PC-3 (cell line): ENCODE measurements around the gene RAB31. TPM values are rescaled to one million over a fixed set of nuclear protein-coding genes. Genes with fewer than 3 reads are reported as not detected.

Experiments used
- ATAC-seq: fragments of 200-7000 bp; cut with Tn5 transposase; 2 replicates; pipeline ENCODE4 v1.9.1; 2020; ENCODE audit warnings: mild to moderate bottlenecking, moderate library complexity
- BruUV-seq: library from RNA; stranded (reverse); fragments of 400-500 nt; replicated peaks from 2 replicates; lab custom pipeline; 2021; lab: Mats Ljungman, UMichigan
- CTCF ChIA-PET: fragments of 300-600 bp; sonication (Branson Sonifier 250); formaldehyde crosslinking; loops from one replicate; lab custom pipeline; 2022; ENCODE audit warnings: antibody characterized with exemption; lab: Charles Lee
- POLR2A ChIA-PET: fragments of 300-600 bp; sonication (Branson Sonifier 250); formaldehyde crosslinking; loops from one replicate; lab custom pipeline; 2022; ENCODE audit warnings: antibody characterized with exemption; ENCODE audit not compliant: unreplicated experiment; lab: Charles Lee
- DNase-seq: peaks from one replicate; pipeline ENCODE4 v3.0.0-alpha.2; 2015
- H2AFZ ChIP-seq: fragments of 300-600 bp; sonication (generic); 2 replicates; pipeline ENCODE4 v1.6.0; 2016; ENCODE audit warnings: antibody characterized with exemption, low read length
- H3F3A ChIP-seq: fragments of 300-600 bp; sonication (generic); one replicate; pipeline ENCODE4 v1.6.0; 2017; ENCODE audit warnings: antibody characterized with exemption, low read length, control low read depth, mild to moderate bottlenecking; ENCODE audit not compliant: unreplicated experiment
- H3K27ac ChIP-seq: fragments of 300-600 bp; sonication (generic); 2 replicates; pipeline ENCODE4 v1.5.1; 2016; ENCODE audit warnings: mild to moderate bottlenecking, low read length
- H3K27me3 ChIP-seq: fragments of 300-600 bp; sonication (generic); 2 replicates; pipeline ENCODE4 v1.6.1; 2016; ENCODE audit warnings: low read length, mixed read lengths
- H3K36me3 ChIP-seq: fragments of 300-600 bp; sonication (generic); 2 replicates; pipeline ENCODE4 v1.6.1; 2016; ENCODE audit warnings: low read depth, mixed run types, low read length, mixed read lengths
- H3K4me1 ChIP-seq: fragments of 300-600 bp; sonication (generic); 2 replicates; pipeline ENCODE4 v1.5.1; 2016; ENCODE audit warnings: low read length; ENCODE audit not compliant: insufficient read depth
- H3K4me2 ChIP-seq: fragments of 300-600 bp; sonication (generic); 2 replicates; pipeline ENCODE4 v1.6.0; 2016; ENCODE audit warnings: low read length
- H3K4me3 ChIP-seq: fragments of 300-600 bp; sonication (generic); 2 replicates; pipeline ENCODE4 v1.5.1; 2016; ENCODE audit warnings: mild to moderate bottlenecking, low read length, mixed read lengths
- H3K79me2 ChIP-seq: fragments of 300-600 bp; sonication (generic); 2 replicates; pipeline ENCODE4 v1.6.1; 2017; ENCODE audit warnings: low read length, mixed read lengths
- H3K9ac ChIP-seq: fragments of 300-600 bp; sonication (generic); 2 replicates; pipeline ENCODE4 v1.6.0; 2016; ENCODE audit warnings: mild to moderate bottlenecking, low read length
- H3K9me2 ChIP-seq: fragments of 300-600 bp; sonication (generic); replicated peaks from 2 replicates; pipeline ENCODE4 v1.6.1; 2016; ENCODE audit warnings: mixed run types, low read length, mixed read lengths
- H3K9me3 ChIP-seq: fragments of 300-600 bp; sonication (generic); 2 replicates; pipeline ENCODE4 v1.6.1; 2016; ENCODE audit warnings: low read length, mixed read lengths
- H4K20me1 ChIP-seq: fragments of 300-600 bp; sonication (generic); 2 replicates; pipeline ENCODE4 v1.6.1; 2016; ENCODE audit warnings: low read length, mixed read lengths
- CTCF ChIP-seq: fragments of 300-600 bp; sonication (generic); conservative IDR thresholded peaks from 2 replicates; pipeline ENCODE4 v1.5.1; 2017; ENCODE audit warnings: antibody characterized with exemption, low read depth, mild to moderate bottlenecking, low read length
- EZH2 ChIP-seq: fragments of 300-600 bp; sonication (generic); IDR thresholded peaks from one replicate; pipeline ENCODE4 v1.6.1; 2017; ENCODE audit warnings: antibody characterized with exemption, mild to moderate bottlenecking, low read length; ENCODE audit not compliant: unreplicated experiment
- EZH2phosphoT487 ChIP-seq: fragments of 300-600 bp; sonication (generic); IDR thresholded peaks from 2 replicates; pipeline ENCODE4 v1.6.1; 2018; ENCODE audit warnings: mild to moderate bottlenecking, antibody characterized with exemption, low read length, borderline replicate concordance
- intact Hi-C: fragments of 100-400 bp; cut with micrococcal nuclease; formaldehyde crosslinking; loops from 2 replicates; pipeline ENCODE4 v1.9.0; 2023
- total RNA-seq: library from RNA; depleted of rRNA; stranded (reverse); fragments of >200 nt; gene quantifications from 2 replicates; pipeline ENCODE4 v1.2.3, GENCODE V29; 2014

RAB31 gene
- total RNA-seq, 1 experiment from 2014 or later = 3.8 TPM

- H3K36me3 ChIP-seq = no peaks in the 10 kb centered on the region
- H3K4me1 ChIP-seq = peaks cover 11% of the 10 kb centered on the region
- CTCF ChIA-PET = no interaction called here
- H2AFZ ChIP-seq = peak overlapping the region; percentile 80
- no peak for TF ChIP-seq CTCF
- no peak for TF ChIP-seq EZH2phosphoT487
- TF ChIP-seq EZH2 = no peak
- POLR2A ChIA-PET = no interaction called here
- H3K4me3 ChIP-seq = peak overlapping the region; percentile 48
- H3F3A ChIP-seq = no peaks in the 10 kb centered on the region
- peak; percentile 81 for ATAC-seq
- H3K9ac ChIP-seq = 0 out of 2 replicates have a peak overlapping the region, but pooled peaks have one; percentile 1
- H3K9me3 ChIP-seq = no peaks in the 10 kb centered on the region
- no TSS peak for BruUV-seq
- no peaks in the 10 kb centered on the region for H3K27me3 ChIP-seq
- H3K9me2 ChIP-seq = no peaks in the 10 kb centered on the region
- intact Hi-C loops = loop anchor here (2.0 kb wide), 1 partner anchor 142 kb away; no protein-coding TSS in a partner anchor
- no peak overlapping the region for H3K27ac ChIP-seq
- DNase-seq = peak; percentile 72
- peak overlapping the region; percentile 67 for H3K4me2 ChIP-seq
- H4K20me1 ChIP-seq = no peaks in the 10 kb centered on the region
- no peaks in the 10 kb centered on the region for H3K79me2 ChIP-seq
Measured at GRCh38 chr18:9808295-9809241, 100.5 kb downstream of the RAB31 start.

- DNase-seq (no peak), ATAC-seq (no peak)
- intact Hi-C loops = loop anchor here (2.0 to 5.0 kb wide), 2 partner anchors 103 to 141 kb away; partner anchors contain the start of gene VAPA
- Histone ChIP-seq H3K79me2 (no peaks in the 10 kb centered on the region), H3K4me3 (no peak overlapping the region), H3K4me1 (peaks cover 21% of the 10 kb centered on the region), H3K27me3 (no peaks in the 10 kb centered on the region), H3K27ac (no peak overlapping the region), H3K9me2 (no peaks in the 10 kb centered on the region), H2AFZ (no peak overlapping the region), H4K20me1 (no peaks in the 10 kb centered on the region), H3F3A (no peaks in the 10 kb centered on the region), H3K36me3 (no peaks in the 10 kb centered on the region), H3K4me2 (no peak overlapping the region), H3K9ac (no peak overlapping the region), H3K9me3 (no peaks in the 10 kb centered on the region)
- BruUV-seq = no TSS peak
- TF ChIP-seq EZH2 = no peak
- TF ChIP-seq CTCF = no peak
- no peak for TF ChIP-seq EZH2phosphoT487
- CTCF ChIA-PET = no interaction called here
- POLR2A ChIA-PET = no interaction called here
Measured at GRCh38 chr18:9809697-9810096, 101.6 kb downstream of the RAB31 start.

GRCh38 chr18:9810299-9810698, 102.2 kb downstream of the RAB31 start:
- TF ChIP-seq EZH2 = no peak
- no peak for TF ChIP-seq EZH2phosphoT487
- no peak for TF ChIP-seq CTCF
- Histone ChIP-seq H3K36me3 (no peaks in the 10 kb centered on the region), H3K79me2 (no peaks in the 10 kb centered on the region), H3F3A (no peaks in the 10 kb centered on the region), H3K4me2 (no peak overlapping the region), H4K20me1 (no peaks in the 10 kb centered on the region), H3K4me1 (peaks cover 25% of the 10 kb centered on the region), H3K9ac (no peak overlapping the region), H3K4me3 (no peak overlapping the region), H3K9me2 (no peaks in the 10 kb centered on the region), H3K27ac (no peak overlapping the region), H2AFZ (no peak overlapping the region), H3K9me3 (no peaks in the 10 kb centered on the region), H3K27me3 (no peaks in the 10 kb centered on the region)
- POLR2A ChIA-PET = no interaction called here
- CTCF ChIA-PET = no interaction called here
- no peak for DNase-seq
- no peak for ATAC-seq
- no TSS peak for BruUV-seq
- intact Hi-C loops = loop anchor here (5.0 kb wide), 1 partner anchor 102 kb away; the partner anchor contains the start of gene VAPA
